ENCODE data around the gene MORN5. TPM values are rescaled to one million over a fixed set of nuclear protein-coding genes. Genes with fewer than 3 reads are reported as not detected.

Gene MORN5
- polyA plus RNA-seq, 3 donors = 1.9 to 3.0 (median 2.7) TPM

GRCh38 chr9:122219856-122220672 is 60.4 kb downstream of the MORN5 start:
- no peak for DNase-seq (ENCODE audit: extremely low read depth in 1 of 11, low read depth in 9 of 11, low spot score in 4 of 11)

GRCh38 chr9:122220673-122221182 is 61.0 kb downstream of the MORN5 start:
- DNase-seq (ENCODE audit: extremely low read depth in 1 of 11, low read depth in 9 of 11, low spot score in 4 of 11) = no peak

GRCh38 chr9:122221183-122221811 is 61.6 kb downstream of the MORN5 start:
- DNase-seq (ENCODE audit: extremely low read depth in 1 of 11, low read depth in 9 of 11, low spot score in 4 of 11) = no peak

- DNase-seq (ENCODE audit: extremely low read depth in 1 of 11, low read depth in 9 of 11, low spot score in 4 of 11) = no peak
Observed at GRCh38 chr9:122222791-122223190, 63.1 kb downstream of the MORN5 start.

- no peak for DNase-seq (ENCODE audit: extremely low read depth in 1 of 11, low read depth in 9 of 11, low spot score in 4 of 11)
Observed at GRCh38 chr9:122223435-122223834, 63.7 kb downstream of the MORN5 start.

- no peak for DNase-seq (ENCODE audit: extremely low read depth in 1 of 11, low read depth in 9 of 11, low spot score in 4 of 11)
Observed at GRCh38 chr9:122225312-122226141, 65.8 kb downstream of the MORN5 start.

GRCh38 chr9:122226142-122226757 is 66.5 kb downstream of the MORN5 start:
- DNase-seq (ENCODE audit: extremely low read depth in 1 of 11, low read depth in 9 of 11, low spot score in 4 of 11) = no peak

- no peak for DNase-seq (ENCODE audit: extremely low read depth in 1 of 11, low read depth in 9 of 11, low spot score in 4 of 11)
Observed at GRCh38 chr9:122226758-122227574, 67.3 kb downstream of the MORN5 start.

- no peak for DNase-seq (ENCODE audit: extremely low read depth in 1 of 11, low read depth in 9 of 11, low spot score in 4 of 11)
Observed at GRCh38 chr9:122227575-122227900, 67.8 kb downstream of the MORN5 start.

GRCh38 chr9:122228191-122228567 is 68.5 kb downstream of the MORN5 start:
- DNase-seq (ENCODE audit: extremely low read depth in 1 of 11, low read depth in 9 of 11, low spot score in 4 of 11) = no peak

GRCh38 chr9:122228568-122229484 is 69.1 kb downstream of the MORN5 start, which contains the start of gene LHX6:
Gene LHX6, minus strand, starts transcription at chr9:122228957. Its CDS starts 217 bp downstream, at chr9:122228740.
- DNase-seq (ENCODE audit: extremely low read depth in 1 of 11, low read depth in 9 of 11, low spot score in 4 of 11) = no peak

- DNase-seq (ENCODE audit: extremely low read depth in 1 of 11, low read depth in 9 of 11, low spot score in 4 of 11) = no peak
Observed at GRCh38 chr9:122229485-122229837, 69.8 kb downstream of the MORN5 start.

GRCh38 chr9:122232796-122233306 is 73.1 kb downstream of the MORN5 start:
- no peak for DNase-seq (ENCODE audit: extremely low read depth in 1 of 11, low read depth in 9 of 11, low spot score in 4 of 11)

- DNase-seq (ENCODE audit: extremely low read depth in 1 of 11, low read depth in 9 of 11, low spot score in 4 of 11) = no peak
Observed at GRCh38 chr9:122234022-122234748, 74.5 kb downstream of the MORN5 start.

- no peak for DNase-seq (ENCODE audit: extremely low read depth in 1 of 11, low read depth in 9 of 11, low spot score in 4 of 11)
Observed at GRCh38 chr9:122236681-122237080, 77.0 kb downstream of the MORN5 start.

GRCh38 chr9:122239722-122240121 is 80.0 kb downstream of the MORN5 start:
- no peak for DNase-seq (ENCODE audit: extremely low read depth in 1 of 11, low read depth in 9 of 11, low spot score in 4 of 11)

- DNase-seq (ENCODE audit: extremely low read depth in 1 of 11, low read depth in 9 of 11, low spot score in 4 of 11) = no peak
Observed at GRCh38 chr9:122244349-122244748, 84.6 kb downstream of the MORN5 start.

Data from renal cortex interstitium (tissue), 11 donors.